Coronary artery (tissue), 2 donors: ENCODE results near the gene LDB3.
"Not testable (repeated sequence)": the region's sequence is repeated elsewhere in the genome, so short reads cannot be mapped to it uniquely, and the experiment has no call there.

Experiments used
- DNase-seq: peaks from one replicate; pipeline ENCODE4 v3.0.0-alpha.2; 2017; ENCODE audit warnings: low spot score
- H3K27ac ChIP-seq, 2 donors: fragments of 200-600 bp; sonication (generic); one replicate each; pipeline ENCODE4 v1.5.1; 2016 to 2019
- H3K4me3 ChIP-seq: fragments of 200-600 bp; sonication (generic); 2 replicates; pipeline ENCODE4 v1.5.1; 2016; ENCODE audit warnings: mild to moderate bottlenecking, moderate library complexity
- TF ChIP-seq, protein P1 (sequence below): fragments of 200-600 bp; sonication (generic); IDR thresholded peaks from one replicate; pipeline ENCODE4 v1.5.1; 2019; ENCODE audit warnings: antibody characterized with exemption

Gene LDB3

DNA sequence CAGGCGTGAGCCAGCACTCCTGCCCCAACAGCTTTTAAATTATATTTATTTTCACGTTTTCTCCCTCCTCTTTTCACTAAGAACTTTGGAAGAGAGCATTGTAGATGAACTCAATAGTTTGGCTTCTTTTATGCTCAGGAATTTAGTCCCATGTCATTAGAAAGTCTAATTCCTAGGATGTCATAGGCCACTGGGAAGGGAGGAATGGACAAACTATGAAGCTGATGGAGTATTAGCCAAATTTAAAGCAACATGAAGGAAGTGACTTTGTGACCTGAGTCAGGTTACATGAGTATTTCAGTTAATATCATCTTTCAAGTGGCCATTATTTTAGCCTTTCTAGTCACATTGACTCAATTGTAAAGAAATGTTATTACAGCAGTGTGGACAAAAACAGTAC lies 32.0 kb upstream of the LDB3 start:
- Histone ChIP-seq H3K4me3 (no peak overlapping the region), H3K27ac (no peak overlapping the region)
- no peak for DNase-seq
- TF ChIP-seq, protein P1, sequence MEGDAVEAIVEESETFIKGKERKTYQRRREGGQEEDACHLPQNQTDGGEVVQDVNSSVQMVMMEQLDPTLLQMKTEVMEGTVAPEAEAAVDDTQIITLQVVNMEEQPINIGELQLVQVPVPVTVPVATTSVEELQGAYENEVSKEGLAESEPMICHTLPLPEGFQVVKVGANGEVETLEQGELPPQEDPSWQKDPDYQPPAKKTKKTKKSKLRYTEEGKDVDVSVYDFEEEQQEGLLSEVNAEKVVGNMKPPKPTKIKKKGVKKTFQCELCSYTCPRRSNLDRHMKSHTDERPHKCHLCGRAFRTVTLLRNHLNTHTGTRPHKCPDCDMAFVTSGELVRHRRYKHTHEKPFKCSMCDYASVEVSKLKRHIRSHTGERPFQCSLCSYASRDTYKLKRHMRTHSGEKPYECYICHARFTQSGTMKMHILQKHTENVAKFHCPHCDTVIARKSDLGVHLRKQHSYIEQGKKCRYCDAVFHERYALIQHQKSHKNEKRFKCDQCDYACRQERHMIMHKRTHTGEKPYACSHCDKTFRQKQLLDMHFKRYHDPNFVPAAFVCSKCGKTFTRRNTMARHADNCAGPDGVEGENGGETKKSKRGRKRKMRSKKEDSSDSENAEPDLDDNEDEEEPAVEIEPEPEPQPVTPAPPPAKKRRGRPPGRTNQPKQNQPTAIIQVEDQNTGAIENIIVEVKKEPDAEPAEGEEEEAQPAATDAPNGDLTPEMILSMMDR, result no peak

DNA sequence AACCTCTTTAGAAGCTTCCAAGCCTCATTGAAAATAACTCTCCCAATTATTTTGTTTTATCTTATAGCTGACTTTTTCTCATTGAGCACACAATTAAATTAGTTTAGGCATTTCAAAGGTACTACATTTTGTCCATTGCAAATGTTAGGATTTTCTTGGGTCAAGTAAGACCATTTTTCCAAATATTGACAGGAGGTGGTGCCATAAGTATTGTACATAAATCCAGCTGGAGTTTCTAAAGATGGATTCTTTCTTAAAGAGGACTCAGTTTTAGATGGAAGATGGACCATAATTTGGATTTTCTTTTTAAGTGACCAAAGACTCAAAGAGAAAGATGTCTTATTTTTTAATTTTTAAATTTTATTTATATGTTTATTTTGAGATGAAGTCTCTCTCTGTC lies 26.3 kb upstream of the LDB3 start:
- TF ChIP-seq, protein P1, result no peak
- DNase-seq, result no peak

DNA sequence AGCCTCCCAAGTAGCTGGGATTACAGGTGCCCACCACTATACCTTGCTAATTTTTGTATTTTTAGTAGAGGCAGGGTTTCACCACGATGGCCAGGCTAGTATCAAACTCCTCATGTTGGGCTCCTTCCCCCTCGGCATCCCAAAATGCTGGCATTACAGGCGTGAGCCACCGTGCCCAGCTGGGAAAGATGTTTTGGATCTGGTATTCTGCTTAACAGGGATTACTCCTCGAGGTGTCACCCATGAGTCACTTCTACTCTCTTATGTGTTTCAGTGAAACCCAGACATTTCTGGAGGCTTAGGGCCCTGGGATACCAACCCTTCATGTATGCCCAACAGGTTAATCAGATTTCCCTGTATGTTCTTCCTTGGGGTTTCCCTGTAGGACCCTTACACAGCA lies 25.8 kb upstream of the LDB3 start:
- DNase-seq, result no peak
- Histone ChIP-seq H3K4me3 (no peak overlapping the region), H3K27ac (no peak overlapping the region)
- TF ChIP-seq, protein P1, result no peak

More for the DNA sequence above, 26.3 kb upstream of the LDB3 start:
- Histone ChIP-seq H3K4me3 (no peak overlapping the region), H3K27ac (no peak overlapping the region)

DNA sequence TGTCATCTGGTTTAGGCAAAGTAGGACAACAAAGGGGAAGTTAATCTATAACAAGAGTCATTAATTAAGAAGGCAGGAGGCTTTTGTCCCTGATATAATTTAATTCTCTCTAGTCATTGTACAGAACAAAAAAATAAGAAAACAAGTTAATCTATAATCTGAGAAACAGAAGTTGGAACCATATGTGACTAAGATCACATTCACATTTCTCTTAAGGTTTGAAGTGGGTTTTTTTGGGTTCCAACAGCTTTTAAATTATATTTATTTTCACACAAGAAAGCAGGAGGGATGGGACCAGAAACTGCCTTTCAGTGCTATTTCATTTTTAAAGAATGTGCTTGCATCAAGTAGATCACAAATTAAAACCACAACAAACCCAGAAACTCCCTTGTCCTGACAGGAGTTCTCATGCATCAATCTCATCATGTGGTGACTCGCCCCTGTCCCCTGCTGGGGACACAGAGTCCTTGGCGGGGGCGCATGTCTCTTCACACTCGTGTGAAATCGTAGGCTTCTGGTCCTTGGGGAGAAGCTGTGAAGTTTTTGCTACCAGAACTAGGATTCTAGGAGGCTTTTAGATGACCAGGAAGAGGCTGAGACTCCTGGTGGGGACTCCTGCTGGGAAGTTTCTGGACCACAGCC lies 24.0 kb upstream of the LDB3 start:
- Histone ChIP-seq H3K27ac (peak overlapping the region in 1 of 2 donors; percentile 6), H3K4me3 (no peak overlapping the region)
- DNase-seq, result no peak
- TF ChIP-seq, protein P1, result no peak

DNA sequence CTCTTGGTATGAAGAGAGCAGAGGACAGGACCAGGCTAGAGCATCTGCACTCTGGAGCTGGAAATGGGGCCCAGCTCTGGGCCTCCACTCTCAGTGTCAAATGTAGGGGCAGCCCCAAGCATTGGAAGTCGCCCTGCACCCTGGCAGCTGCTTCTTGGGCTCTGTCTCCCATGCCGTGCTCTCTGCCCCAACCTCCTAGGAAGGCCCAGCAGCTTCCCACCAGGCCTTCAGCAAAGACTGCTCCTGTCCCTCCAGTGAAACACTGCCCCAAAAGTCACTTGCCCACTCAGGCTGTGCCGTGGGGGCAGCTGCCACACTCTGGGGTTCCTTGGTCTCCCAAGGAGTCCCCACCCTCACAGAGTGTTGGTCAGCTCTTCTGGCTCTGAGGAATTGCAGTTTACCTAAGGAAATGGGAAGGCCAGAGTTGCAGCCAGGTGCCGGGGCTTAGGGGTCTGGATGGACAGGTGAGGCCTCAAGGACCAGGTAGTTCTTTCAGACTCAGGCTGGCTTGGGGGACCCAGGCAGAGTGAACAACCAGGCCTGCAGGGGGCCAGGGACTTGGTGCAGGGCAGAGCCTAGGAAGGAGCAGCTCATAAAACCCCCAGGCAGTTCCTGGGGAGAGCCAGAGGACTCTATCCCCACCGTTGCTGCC lies 23.4 kb upstream of the LDB3 start:
- Histone ChIP-seq H3K27ac (peak overlapping the region in 1 of 2 donors; percentile 6), H3K4me3 (no peak overlapping the region)
- TF ChIP-seq, protein P1, result no peak
- DNase-seq, result no peak

DNA sequence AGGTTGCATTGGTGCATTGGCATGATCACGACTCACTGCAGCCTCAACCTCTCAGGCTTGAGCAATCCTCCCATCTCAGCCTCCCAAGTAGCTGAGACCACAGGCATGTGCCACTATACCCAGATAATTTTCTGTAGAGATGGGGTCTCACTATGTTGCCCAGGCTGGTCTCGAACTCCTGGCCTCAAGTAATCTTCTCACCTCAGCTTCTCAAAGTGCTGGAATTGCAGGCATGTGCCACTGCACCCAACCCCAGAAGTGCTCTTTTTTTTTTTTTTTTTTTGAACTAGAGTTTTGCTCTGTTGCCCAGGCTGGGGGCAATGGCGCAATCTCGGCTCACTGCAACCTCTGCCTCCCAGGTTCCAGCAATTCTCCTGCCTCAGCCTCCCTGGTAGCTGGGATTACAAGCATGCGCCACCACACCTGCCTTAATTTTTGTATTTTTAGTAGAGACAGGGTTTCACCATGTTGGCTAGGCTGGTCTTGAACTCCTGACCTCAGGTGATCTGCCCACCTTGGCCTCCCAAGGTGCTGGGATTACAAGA lies 22.6 kb upstream of the LDB3 start:
- H3K27ac ChIP-seq, DNase-seq, H3K4me3 ChIP-seq: not testable (repeated sequence)

DNA sequence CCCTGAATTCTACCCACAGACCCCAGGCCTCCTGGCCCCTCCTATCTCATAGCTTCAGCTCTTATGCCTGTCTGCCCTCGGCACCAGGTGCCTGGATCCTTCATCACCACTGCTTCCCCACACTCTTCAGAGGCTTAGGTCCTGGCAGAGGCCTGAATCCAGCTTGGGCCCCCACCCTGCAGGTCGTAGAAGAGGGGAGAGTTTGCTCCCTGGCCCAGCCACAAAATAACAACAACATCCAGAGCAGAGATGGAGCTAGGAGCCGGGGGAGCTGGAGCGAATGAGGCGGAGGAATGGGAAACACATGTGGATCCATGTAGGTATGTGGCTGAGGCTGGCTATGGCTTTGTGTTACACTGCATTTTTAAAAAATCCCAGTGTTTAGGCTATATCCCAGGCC lies 21.8 kb upstream of the LDB3 start:
- DNase-seq, result no peak
- no peak overlapping the region for H3K4me3 ChIP-seq
- TF ChIP-seq, protein P1, result no peak
- no peak overlapping the region for H3K27ac ChIP-seq
